Measurements from ENCODE around the gene TRIM32.
A peak's percentile ranks its signal among the peaks of the same experiment; 100 is the strongest.
"Not testable (repeated sequence)": the region's sequence is repeated elsewhere in the genome, so short reads cannot be mapped to it uniquely, and the experiment has no call there.

The TRIM32 gene

DNA sequence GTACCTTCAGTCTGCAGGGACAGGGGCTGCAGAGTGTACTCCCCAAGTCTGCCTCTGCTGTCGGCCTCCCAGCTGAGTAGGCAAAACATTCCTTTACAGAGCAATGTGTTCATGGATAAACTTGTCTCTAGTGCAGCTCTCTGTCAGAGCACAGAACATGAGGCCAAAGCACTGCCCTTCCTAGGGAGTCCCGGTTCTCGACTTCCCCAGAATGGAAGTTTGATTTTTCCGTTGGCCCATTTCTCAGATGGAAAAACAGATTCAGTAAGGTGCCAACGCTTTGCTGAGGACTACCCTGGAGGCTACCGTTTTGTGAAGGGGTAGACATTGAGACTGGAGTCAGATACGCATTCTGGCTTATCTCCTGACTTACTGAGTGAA is 422 bp upstream of the TRIM32 start:
- no peak for DNase-seq
- Histone ChIP-seq H3K4me1 (no peaks in the 10 kb centered on the region), H3K27me3 (no peaks in the 10 kb centered on the region), H3K9me3 (no peaks in the 10 kb centered on the region), H3K4me3 (ENCODE audit: low read depth, low read length) (peak overlapping the region; percentile 84), H3K36me3 (peaks cover 9% of the 10 kb centered on the region)
- TF ChIP-seq, protein P1, sequence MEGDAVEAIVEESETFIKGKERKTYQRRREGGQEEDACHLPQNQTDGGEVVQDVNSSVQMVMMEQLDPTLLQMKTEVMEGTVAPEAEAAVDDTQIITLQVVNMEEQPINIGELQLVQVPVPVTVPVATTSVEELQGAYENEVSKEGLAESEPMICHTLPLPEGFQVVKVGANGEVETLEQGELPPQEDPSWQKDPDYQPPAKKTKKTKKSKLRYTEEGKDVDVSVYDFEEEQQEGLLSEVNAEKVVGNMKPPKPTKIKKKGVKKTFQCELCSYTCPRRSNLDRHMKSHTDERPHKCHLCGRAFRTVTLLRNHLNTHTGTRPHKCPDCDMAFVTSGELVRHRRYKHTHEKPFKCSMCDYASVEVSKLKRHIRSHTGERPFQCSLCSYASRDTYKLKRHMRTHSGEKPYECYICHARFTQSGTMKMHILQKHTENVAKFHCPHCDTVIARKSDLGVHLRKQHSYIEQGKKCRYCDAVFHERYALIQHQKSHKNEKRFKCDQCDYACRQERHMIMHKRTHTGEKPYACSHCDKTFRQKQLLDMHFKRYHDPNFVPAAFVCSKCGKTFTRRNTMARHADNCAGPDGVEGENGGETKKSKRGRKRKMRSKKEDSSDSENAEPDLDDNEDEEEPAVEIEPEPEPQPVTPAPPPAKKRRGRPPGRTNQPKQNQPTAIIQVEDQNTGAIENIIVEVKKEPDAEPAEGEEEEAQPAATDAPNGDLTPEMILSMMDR (IDR thresholded peaks at IDR 0.05; ENCODE audit: low read depth, low read length): no peak

DNA sequence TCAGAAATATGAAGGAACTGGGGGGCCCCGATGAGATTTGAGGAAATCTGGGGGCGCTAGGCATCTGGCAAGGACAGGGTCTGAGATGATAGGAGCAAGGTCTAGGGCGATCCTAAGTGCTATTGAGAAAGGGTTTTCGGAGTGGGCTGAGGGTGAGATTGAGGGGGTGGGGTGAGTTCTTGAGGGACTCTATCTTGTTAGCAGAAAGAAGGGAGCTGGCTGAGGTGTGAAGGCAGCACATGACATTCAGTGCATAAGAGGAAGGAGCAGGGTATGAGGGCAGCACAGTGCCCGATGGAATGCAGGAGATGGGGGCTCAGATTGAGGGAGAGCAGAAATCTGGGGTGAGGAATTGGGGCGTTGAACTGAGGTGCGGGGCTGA is 640 bp downstream of the TRIM32 start:
- Histone ChIP-seq H3K4me3 (ENCODE audit: low read depth, low read length) (peak overlapping the region; percentile 84), H3K27me3 (no peaks in the 10 kb centered on the region), H3K4me1 (no peaks in the 10 kb centered on the region), H3K36me3 (peaks cover 10% of the 10 kb centered on the region), H3K9me3 (no peaks in the 10 kb centered on the region)
- DNase-seq: no peak
- TF ChIP-seq, protein P1 (IDR thresholded peaks at IDR 0.05; ENCODE audit: low read depth, low read length): no peak

DNA sequence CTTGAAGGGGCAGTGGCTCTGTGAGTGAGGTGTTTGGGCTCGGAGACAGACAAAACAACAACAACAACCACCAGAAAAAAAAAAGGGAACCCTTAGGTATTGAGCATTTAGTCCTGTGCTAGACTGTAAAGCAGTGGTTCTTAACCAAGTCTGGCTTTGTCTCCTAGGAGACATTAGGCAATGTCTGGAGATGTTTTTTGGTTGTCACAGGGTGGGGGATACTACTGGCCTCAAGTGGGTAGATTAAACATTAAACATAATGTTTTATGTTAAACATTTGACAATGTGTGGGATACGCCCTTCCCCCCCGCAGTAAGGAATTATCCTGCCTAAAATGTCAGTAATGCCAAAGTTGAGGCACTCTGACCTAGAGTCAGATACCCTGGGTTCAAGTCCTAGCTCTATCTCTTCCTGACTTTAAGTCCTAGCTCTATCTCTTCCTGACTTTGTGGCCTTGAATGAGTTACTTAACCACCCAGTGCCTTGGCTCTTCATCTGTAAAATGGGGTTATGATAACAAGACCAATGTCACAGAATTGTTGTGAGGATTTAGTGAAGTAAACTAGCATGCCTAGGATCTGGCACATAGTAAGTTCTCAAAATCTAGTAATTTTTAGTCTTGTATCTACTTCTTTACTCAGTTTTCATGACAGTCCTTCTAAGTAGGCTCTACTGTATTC is 1.8 kb downstream of the TRIM32 start:
- Histone ChIP-seq H3K4me3 (ENCODE audit: low read depth, low read length) (no peak overlapping the region), H3K9me3 (no peaks in the 10 kb centered on the region), H3K36me3 (peaks cover 10% of the 10 kb centered on the region), H3K4me1 (no peaks in the 10 kb centered on the region), H3K27me3 (no peaks in the 10 kb centered on the region)
- TF ChIP-seq, protein P1 (IDR thresholded peaks at IDR 0.05; ENCODE audit: low read depth, low read length): no peak
- no peak for DNase-seq

DNA sequence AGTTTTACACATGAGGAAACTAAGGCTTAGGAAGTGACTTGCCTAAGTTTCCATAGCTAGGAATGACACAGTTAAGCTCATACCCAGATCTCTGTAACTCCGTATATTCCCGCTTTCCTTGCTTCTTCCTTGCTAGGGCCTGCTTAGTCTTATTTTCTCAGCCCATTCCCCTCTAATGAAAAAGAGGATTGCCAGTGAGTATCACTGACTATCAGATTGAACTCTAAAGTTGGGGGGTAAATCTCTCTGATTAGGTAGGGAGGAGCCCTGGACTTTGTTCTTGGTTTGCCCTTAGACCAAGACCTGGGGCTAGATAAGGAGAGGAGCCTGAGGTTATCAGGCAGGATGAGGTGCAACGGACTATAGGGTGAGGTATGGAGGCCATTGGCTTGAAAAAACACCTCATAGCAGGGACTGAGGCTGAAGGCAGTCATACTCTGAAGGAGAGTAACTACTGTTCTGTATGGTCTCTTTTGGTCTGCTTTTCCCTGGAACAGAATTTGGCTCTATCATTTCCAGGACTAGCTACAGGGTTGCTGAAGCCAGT is 2.5 kb downstream of the TRIM32 start:
- no peak overlapping the region for H3K4me3 ChIP-seq (ENCODE audit: low read depth, low read length)
- TF ChIP-seq, protein P1 (IDR thresholded peaks at IDR 0.05; ENCODE audit: low read depth, low read length): no peak
- H3K36me3 ChIP-seq: peaks cover 10% of the 10 kb centered on the region
- DNase-seq: no peak
- no peaks in the 10 kb centered on the region for H3K9me3 ChIP-seq
- H3K27me3 ChIP-seq: no peaks in the 10 kb centered on the region
- no peaks in the 10 kb centered on the region for H3K4me1 ChIP-seq

DNA sequence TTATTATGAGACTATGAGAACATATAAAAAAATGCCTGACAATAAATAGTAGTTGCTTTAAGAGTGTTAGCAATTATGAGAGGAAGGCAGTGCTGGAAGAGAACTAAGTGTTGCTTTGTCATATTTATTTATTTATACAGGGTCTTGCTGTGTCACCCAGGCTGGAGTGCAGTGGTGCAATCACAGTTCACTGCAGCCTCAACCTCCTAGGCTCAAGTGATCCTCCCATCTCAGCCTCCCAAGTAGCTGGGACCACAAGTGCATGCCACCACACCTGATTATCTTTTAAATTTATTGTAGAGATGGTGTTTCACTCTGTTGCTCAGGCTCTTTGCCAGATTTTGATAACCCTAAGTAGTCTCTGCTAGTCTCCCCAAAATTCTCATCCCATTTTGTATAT is 3.7 kb downstream of the TRIM32 start:
- not testable (repeated sequence) for H3K4me1 ChIP-seq; DNase-seq; H3K4me3 ChIP-seq (ENCODE audit: low read depth, low read length); H3K9me3 ChIP-seq; H3K27me3 ChIP-seq
- H3K36me3 ChIP-seq: peaks cover 21% of the 10 kb centered on the region

DNA sequence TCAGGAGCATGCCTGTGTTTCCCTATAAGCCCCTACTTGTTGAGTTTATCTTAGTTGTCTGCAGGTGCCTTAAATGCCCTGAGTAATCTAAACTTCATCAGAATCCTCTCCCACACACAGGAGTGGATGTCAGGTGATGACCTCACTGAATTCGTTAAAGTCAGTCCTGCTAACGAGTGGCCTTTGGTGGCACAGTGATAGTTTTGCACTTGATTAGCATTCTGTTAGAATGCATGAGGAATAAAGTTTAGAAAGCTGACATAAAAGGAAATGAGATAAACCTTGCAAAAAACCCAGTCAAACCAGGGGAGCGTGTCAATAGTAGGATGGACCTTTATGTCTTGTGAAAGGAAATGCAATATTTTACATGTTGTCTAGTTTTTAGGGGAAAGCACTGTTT is 4.5 kb downstream of the TRIM32 start:
- DNase-seq: no peak
- no peak overlapping the region for H3K4me3 ChIP-seq (ENCODE audit: low read depth, low read length)
- no peaks in the 10 kb centered on the region for H3K4me1 ChIP-seq
- no peaks in the 10 kb centered on the region for H3K27me3 ChIP-seq
- H3K36me3 ChIP-seq: peaks cover 18% of the 10 kb centered on the region
- TF ChIP-seq, protein P1 (IDR thresholded peaks at IDR 0.05; ENCODE audit: low read depth, low read length): no peak
- H3K9me3 ChIP-seq: no peaks in the 10 kb centered on the region

Measured in BE2C (cell line).